Measurements from ENCODE around the gene KIFC1. TPM values are rescaled to one million over a fixed set of nuclear protein-coding genes. Genes with fewer than 3 reads are reported as not detected.
A peak's percentile ranks its signal among the peaks of the same experiment; 100 is the strongest.

The KIFC1 gene
- polyA plus RNA-seq, 3 donors: 0.14 to 0.87 (median 0.68) TPM

GRCh38 chr6:33392595-33392948 lies 949 bp downstream of the KIFC1 start:
- TF ChIP-seq CTCF (IDR thresholded peaks at IDR 0.05): no peak
- Histone ChIP-seq H3K4me1 (ENCODE audit: control insufficient read depth in 1 of 2, insufficient read depth in 2 of 2, low read length in 2 of 2) (peaks cover 26 to 31% of the 10 kb centered on the region in 2 donors), H3K9me3 (replicated peaks in 1 of 2; ENCODE audit: control insufficient read depth in 1 of 2, insufficient read depth in 1 of 2, low read length in 2 of 2) (no peaks in the 10 kb centered on the region), H3K4me2 (replicated peaks; ENCODE audit: extremely low read depth, low read length, poor library complexity, severe bottlenecking) (peak overlapping the region; percentile 97), H4K20me1 (ENCODE audit: insufficient read depth, low read length) (no peaks in the 10 kb centered on the region), H3K9ac (ENCODE audit: insufficient read depth, low read length, poor library complexity, severe bottlenecking) (peak overlapping the region; percentile 71), H3K27me3 (ENCODE audit: control insufficient read depth in 2 of 2, insufficient read depth in 2 of 2, low read length in 2 of 2) (no peaks in the 10 kb centered on the region), H3K27ac (ENCODE audit: low read depth in 1 of 2, low read length in 2 of 2) (peak overlapping the region in 1 of 2 donors; percentile 76), H3K36me3 (replicated peaks in 1 of 2; ENCODE audit: control insufficient read depth in 1 of 2, insufficient read depth in 2 of 2, low read length in 2 of 2) (peaks cover 0 to 12% of the 10 kb centered on the region in 2 donors), H2AFZ (ENCODE audit: insufficient read depth, low read depth, low read length, poor library complexity, severe bottlenecking) (peak overlapping the region; percentile 75), H3K4me3 (replicated peaks in 1 of 3; ENCODE audit: low read depth in 2 of 3, low read length in 3 of 3) (peak overlapping the region; percentile 71 to 89 (median 74)), H3K79me2 (ENCODE audit: insufficient read depth, low read length) (peaks cover 59% of the 10 kb centered on the region)
- Mint-ChIP-seq H3K4me3 (peak overlapping the region; percentile 80 to 87), H3K36me3 (peaks cover 4 to 16% of the 10 kb centered on the region in 2 donors), H3K4me1 (peaks cover 39% of the 10 kb centered on the region), H3K9me3 (no peaks in the 10 kb centered on the region), H3K27me3 (ENCODE audit: low read depth in 3 of 3) (peaks cover 0 to 1% (median 0%) of the 10 kb centered on the region in 3 donors), H3K27ac (peak overlapping the region; percentile 85 to 95 (median 91))
- no peak for DNase-seq
- no CpG with 5 or more reads among the region's 5 CpGs for WGBS (ENCODE audit: insufficient coverage)
- intact Hi-C loops (cut with micrococcal nuclease): loop anchor here in 1 of 2 donors (10.0 kb wide), 1 partner anchor 98 kb away; the partner anchor contains the start of gene RGL2

GRCh38 chr6:33392979-33393378 lies 1.4 kb downstream of the KIFC1 start:
- H3K4me1 Mint-ChIP-seq: peaks cover 39% of the 10 kb centered on the region
- intact Hi-C loops (cut with micrococcal nuclease): loop anchor here in 1 of 2 donors (10.0 kb wide), 1 partner anchor 98 kb away; the partner anchor contains the start of gene RGL2
- H3K4me3 ChIP-seq (replicated peaks in 1 of 3; ENCODE audit: low read depth in 2 of 3, low read length in 3 of 3): peak overlapping the region in 1 of 3 experiments; percentile 89
- H3K36me3 ChIP-seq (replicated peaks in 1 of 2; ENCODE audit: control insufficient read depth in 1 of 2, insufficient read depth in 2 of 2, low read length in 2 of 2): peaks cover 0 to 16% of the 10 kb centered on the region in 2 donors
- peak overlapping the region; percentile 75 for H2AFZ ChIP-seq (ENCODE audit: insufficient read depth, low read depth, low read length, poor library complexity, severe bottlenecking)
- H3K9me3 ChIP-seq (replicated peaks in 1 of 2; ENCODE audit: control insufficient read depth in 1 of 2, insufficient read depth in 1 of 2, low read length in 2 of 2): no peaks in the 10 kb centered on the region
- peaks cover 0 to 1% (median 0%) of the 10 kb centered on the region in 3 donors for H3K27me3 Mint-ChIP-seq (ENCODE audit: low read depth in 3 of 3)
- peaks cover 63% of the 10 kb centered on the region for H3K79me2 ChIP-seq (ENCODE audit: insufficient read depth, low read length)
- peak overlapping the region in 1 of 2 donors; percentile 76 for H3K27ac ChIP-seq (ENCODE audit: low read depth in 1 of 2, low read length in 2 of 2)
- H3K4me3 Mint-ChIP-seq: no peak overlapping the region
- H4K20me1 ChIP-seq (ENCODE audit: insufficient read depth, low read length): no peaks in the 10 kb centered on the region
- H3K4me2 ChIP-seq (replicated peaks; ENCODE audit: extremely low read depth, low read length, poor library complexity, severe bottlenecking): peak overlapping the region; percentile 97
- WGBS (ENCODE audit: insufficient coverage): 62% methylated on average over 3 of the region's 3 CpGs
- no peaks in the 10 kb centered on the region for H3K9me3 Mint-ChIP-seq
- H3K27ac Mint-ChIP-seq: peak overlapping the region in 6 of 7 donors; percentile 12 to 94 (median 72)
- peaks cover 6 to 20% of the 10 kb centered on the region in 2 donors for H3K36me3 Mint-ChIP-seq
- peaks cover 26 to 31% of the 10 kb centered on the region in 2 donors for H3K4me1 ChIP-seq (ENCODE audit: control insufficient read depth in 1 of 2, insufficient read depth in 2 of 2, low read length in 2 of 2)
- DNase-seq: no peak
- H3K9ac ChIP-seq (ENCODE audit: insufficient read depth, low read length, poor library complexity, severe bottlenecking): no peak overlapping the region
- TF ChIP-seq CTCF (IDR thresholded peaks at IDR 0.05): no peak
- no peaks in the 10 kb centered on the region for H3K27me3 ChIP-seq (ENCODE audit: control insufficient read depth in 2 of 2, insufficient read depth in 2 of 2, low read length in 2 of 2)
